OCI-LY7 (cell line): ENCODE results near the gene INSRR. TPM values are rescaled to one million over a fixed set of nuclear protein-coding genes. Genes with fewer than 3 reads are reported as not detected.

ENCODE experiments used
- BruUV-seq: library from RNA; stranded (reverse); fragments of 400-500 nt; replicated peaks from 2 replicates; lab custom pipeline; 2021; lab: Mats Ljungman, UMichigan
- CTCF ChIA-PET: fragments of 300-600 bp; sonication (Branson Sonifier 250); formaldehyde crosslinking; loops from one replicate; lab custom pipeline; 2022; ENCODE audit warnings: antibody characterized with exemption; ENCODE audit not compliant: unreplicated experiment; lab: Charles Lee
- POLR2A ChIA-PET: fragments of 300-600 bp; sonication (Branson Sonifier 250); formaldehyde crosslinking; loops from one replicate; lab custom pipeline; 2022; ENCODE audit warnings: antibody characterized with exemption; lab: Charles Lee
- DNase-seq: peaks from one replicate; pipeline ENCODE4 v3.0.0-alpha.2; 2015; ENCODE audit warnings: low spot score
- H2AFZ ChIP-seq: fragments of 200-600 bp; sonication (generic), shearing (Covaris generic); 2 replicates; pipeline ENCODE4 v1.6.1; 2014; ENCODE audit warnings: mild to moderate bottlenecking, antibody characterized with exemption, low read length, moderate library complexity
- H3K27ac ChIP-seq: fragments of 200-600 bp; sonication (generic); 2 replicates; pipeline ENCODE4 v1.5.1; 2014; ENCODE audit warnings: mixed run types, low read depth, mild to moderate bottlenecking, moderate library complexity, low read length, inconsistent platforms; ENCODE audit not compliant: poor library complexity, severe bottlenecking
- H3K36me3 ChIP-seq: fragments of 200-600 bp; sonication (generic); 2 replicates; pipeline ENCODE4 v1.6.1; 2014; ENCODE audit warnings: mild to moderate bottlenecking, antibody characterized with exemption, low read length, moderate library complexity, mixed read lengths; ENCODE audit not compliant: insufficient read depth
- H3K4me1 ChIP-seq: fragments of 200-600 bp; sonication (generic); 2 replicates; pipeline ENCODE4 v1.5.1; 2014; ENCODE audit warnings: mild to moderate bottlenecking, low read length; ENCODE audit not compliant: insufficient read depth, poor library complexity, severe bottlenecking
- H3K4me2 ChIP-seq: fragments of 200-600 bp; sonication (generic); 2 replicates; pipeline ENCODE4 v1.6.1; 2014; ENCODE audit warnings: mild to moderate bottlenecking, low read length
- H3K4me3 ChIP-seq: fragments of 200-600 bp; sonication (generic); 2 replicates; pipeline ENCODE4 v1.5.1; 2014; ENCODE audit warnings: mild to moderate bottlenecking, low read depth, low read length; ENCODE audit not compliant: poor library complexity, severe bottlenecking
- H3K79me2 ChIP-seq: fragments of 200-600 bp; sonication (generic); 2 replicates; pipeline ENCODE4 v1.6.1; 2016; ENCODE audit warnings: low read depth, mild to moderate bottlenecking, low read length, moderate library complexity, mixed read lengths; ENCODE audit not compliant: insufficient read depth
- H3K9me2 ChIP-seq: fragments of 200-600 bp; sonication (generic); 2 replicates; pipeline ENCODE4 v1.6.1; 2016; ENCODE audit warnings: mild to moderate bottlenecking, low read length, mixed read lengths; ENCODE audit not compliant: insufficient read depth
- H3K9me3 ChIP-seq: fragments of 200-600 bp; sonication (generic); 2 replicates; pipeline ENCODE4 v1.6.1; 2014; ENCODE audit warnings: mild to moderate bottlenecking, mixed run types, low read length, mixed read lengths
- H4K20me1 ChIP-seq: fragments of 200-600 bp; sonication (generic); 2 replicates; pipeline ENCODE4 v1.6.1; 2014; ENCODE audit warnings: mild to moderate bottlenecking, antibody characterized with exemption, low read length, moderate library complexity, mixed read lengths; ENCODE audit not compliant: insufficient read depth
- EZH2phosphoT487 ChIP-seq: fragments of 200-600 bp; sonication (generic); IDR thresholded peaks from 2 replicates; pipeline ENCODE4 v1.6.1; 2018; ENCODE audit warnings: low read depth, borderline replicate concordance, mild to moderate bottlenecking, mixed run types, antibody characterized with exemption, low read length, moderate library complexity, mixed read lengths
- intact Hi-C: fragments of 100-400 bp; cut with micrococcal nuclease; formaldehyde crosslinking; loops from one replicate; pipeline ENCODE4 v1.10.0; 2022; ENCODE audit not compliant: unreplicated experiment
- total RNA-seq, 2 experiments: library from RNA; depleted of rRNA in 1 of 2; stranded (reverse); fragments of >200 nt in 1 of 2; shearing (Covaris generic) in 1 of 2; gene quantifications; 2 replicates each; pipeline ENCODE4 v1.2.3, GENCODE V29; 2014 to 2022
- TF ChIP-seq, protein P1 (sequence below): fragments of 200-600 bp; sonication (generic); conservative IDR thresholded peaks from 2 replicates; pipeline ENCODE4 v1.5.1; 2014; ENCODE audit warnings: mild to moderate bottlenecking, antibody characterized with exemption, low read length, moderate library complexity, mixed read lengths

INSRR gene
- total RNA-seq, 2 experiments from 2014 or later, result not detected

DNA sequence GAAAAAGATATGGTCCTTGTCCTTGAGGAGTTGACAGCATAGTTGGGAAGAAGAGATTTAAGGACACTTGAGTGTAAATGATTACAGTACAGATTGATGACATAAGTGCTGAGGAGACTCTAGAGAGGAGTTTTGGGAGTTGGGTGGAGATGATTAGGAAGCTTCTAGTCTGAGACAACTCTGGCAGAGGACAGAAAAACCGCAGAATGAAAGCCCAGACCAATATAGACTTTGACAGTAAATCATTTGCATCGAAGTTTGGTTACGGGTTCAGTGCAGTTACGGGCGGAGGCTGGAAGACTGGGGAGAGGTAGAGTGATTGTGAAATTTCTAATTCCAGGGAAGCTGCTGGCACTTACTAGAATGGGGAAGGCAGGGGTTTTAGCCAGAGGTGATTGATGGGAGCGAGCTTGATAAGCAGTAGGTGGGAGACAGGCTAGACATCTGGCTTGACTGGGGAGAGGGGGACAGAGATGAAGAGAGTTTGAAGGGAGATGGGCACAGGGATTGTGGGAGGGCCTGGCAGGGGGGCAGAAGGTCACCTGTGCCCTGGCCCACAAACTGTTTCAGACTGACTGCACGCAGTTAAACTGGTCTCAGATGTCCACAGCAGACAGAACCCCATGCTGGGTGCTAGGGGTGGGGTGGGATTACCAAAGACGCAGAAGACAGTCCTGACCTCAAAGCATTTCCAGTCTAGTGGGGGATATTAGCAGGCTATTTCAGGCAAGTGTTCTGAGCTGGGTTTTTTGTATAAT lies 62.4 kb downstream of the INSRR start:
- Histone ChIP-seq H3K79me2 (no peaks in the 10 kb centered on the region), H3K4me1 (peaks cover 15% of the 10 kb centered on the region), H3K36me3 (peaks cover 98% of the 10 kb centered on the region), H3K4me3 (no peak overlapping the region), H3K9me3 (no peaks in the 10 kb centered on the region), H3K4me2 (peak overlapping the region; percentile 22), H3K27ac (no peak overlapping the region), H2AFZ (no peak overlapping the region), H3K9me2 (no peaks in the 10 kb centered on the region), H4K20me1 (0 out of 2 replicates have a peak, but pooled peaks cover 4% of the 10 kb centered on the region)
- CTCF ChIA-PET, result interaction anchor here (1.0 kb wide), 1 partner anchor 17 kb away, joined by 3 read pairs; no protein-coding TSS in a partner anchor
- POLR2A ChIA-PET, result interaction anchor here (0.6 kb wide), 1 partner anchor 58 kb away, joined by 3 read pairs; no protein-coding TSS in a partner anchor
- no peak for TF ChIP-seq EZH2phosphoT487
- TF ChIP-seq, protein P1, sequence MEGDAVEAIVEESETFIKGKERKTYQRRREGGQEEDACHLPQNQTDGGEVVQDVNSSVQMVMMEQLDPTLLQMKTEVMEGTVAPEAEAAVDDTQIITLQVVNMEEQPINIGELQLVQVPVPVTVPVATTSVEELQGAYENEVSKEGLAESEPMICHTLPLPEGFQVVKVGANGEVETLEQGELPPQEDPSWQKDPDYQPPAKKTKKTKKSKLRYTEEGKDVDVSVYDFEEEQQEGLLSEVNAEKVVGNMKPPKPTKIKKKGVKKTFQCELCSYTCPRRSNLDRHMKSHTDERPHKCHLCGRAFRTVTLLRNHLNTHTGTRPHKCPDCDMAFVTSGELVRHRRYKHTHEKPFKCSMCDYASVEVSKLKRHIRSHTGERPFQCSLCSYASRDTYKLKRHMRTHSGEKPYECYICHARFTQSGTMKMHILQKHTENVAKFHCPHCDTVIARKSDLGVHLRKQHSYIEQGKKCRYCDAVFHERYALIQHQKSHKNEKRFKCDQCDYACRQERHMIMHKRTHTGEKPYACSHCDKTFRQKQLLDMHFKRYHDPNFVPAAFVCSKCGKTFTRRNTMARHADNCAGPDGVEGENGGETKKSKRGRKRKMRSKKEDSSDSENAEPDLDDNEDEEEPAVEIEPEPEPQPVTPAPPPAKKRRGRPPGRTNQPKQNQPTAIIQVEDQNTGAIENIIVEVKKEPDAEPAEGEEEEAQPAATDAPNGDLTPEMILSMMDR, result no peak
- no TSS peak for BruUV-seq
- DNase-seq, result no peak
- intact Hi-C loops, result loop anchor here (1.0 to 10.0 kb wide), 4 partner anchors 41 to 112 kb away; partner anchors contain the start of gene NTRK1

- peak overlapping the region; percentile 22 for H3K4me2 ChIP-seq
- no peak overlapping the region for H3K27ac ChIP-seq
- DNase-seq, result no peak
- no peaks in the 10 kb centered on the region for H3K79me2 ChIP-seq
- H3K4me1 ChIP-seq, result peaks cover 15% of the 10 kb centered on the region
- ChIA-PET POLR2A (interaction anchor here (0.7 kb wide), 1 partner anchor 31 kb away, joined by 3 read pairs; no protein-coding TSS in a partner anchor), CTCF (no interaction called here)
- BruUV-seq, result no TSS peak
- H3K4me3 ChIP-seq, result no peak overlapping the region
- intact Hi-C loops, result loop anchor here (5.0 to 10.0 kb wide), 2 partner anchors 42 to 111 kb away; no protein-coding TSS in a partner anchor
- peaks cover 98% of the 10 kb centered on the region for H3K36me3 ChIP-seq
- TF ChIP-seq, protein P1, result no peak
- no peak for TF ChIP-seq EZH2phosphoT487
- no peak overlapping the region for H2AFZ ChIP-seq
- no peaks in the 10 kb centered on the region for H3K9me3 ChIP-seq
- H4K20me1 ChIP-seq, result 0 out of 2 replicates have a peak, but pooled peaks cover 4% of the 10 kb centered on the region
- no peaks in the 10 kb centered on the region for H3K9me2 ChIP-seq
Observed at GRCh38 chr1:156795787-156796186, 63.1 kb downstream of the INSRR start.
